CD4-positive, alpha-beta T cell treated with Interleukin-6 at 100 ng/mL for 8 hours (primary cell): ENCODE data around the gene RAX2.
"Not testable (repeated sequence)": the region's sequence is repeated elsewhere in the genome, so short reads cannot be mapped to it uniquely, and the experiment has no call there.

ENCODE experiments used
- DNase-seq: peaks from one replicate; pipeline ENCODE4 v3.0.0-alpha.2; 2020; ENCODE audit warnings: mixed read lengths, low spot score

Gene RAX2

DNA sequence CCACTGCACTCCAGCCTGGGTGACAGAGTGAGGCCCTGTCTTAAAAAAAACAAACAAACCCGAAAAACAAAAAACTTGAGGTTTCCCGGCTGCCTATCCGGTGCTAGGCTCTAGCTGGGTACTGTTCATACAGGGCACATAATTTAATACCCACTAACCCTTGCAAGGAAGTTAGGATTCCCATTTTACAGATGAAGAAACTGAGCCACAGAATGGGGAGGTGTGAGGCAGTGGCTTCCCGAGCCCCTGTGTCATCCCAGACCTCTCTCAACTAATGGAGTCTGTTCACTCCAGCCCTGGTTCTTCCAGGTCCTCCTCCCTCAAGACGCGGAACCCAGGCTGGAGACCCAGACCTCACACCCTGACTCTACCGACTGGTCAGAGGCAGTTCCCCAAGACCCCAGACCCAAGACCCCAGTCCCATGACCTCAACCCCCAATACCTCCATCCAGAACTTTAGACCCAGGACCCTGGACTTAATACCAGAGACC lies 11.1 kb downstream of the RAX2 start:
- DNase-seq = no peak

DNA sequence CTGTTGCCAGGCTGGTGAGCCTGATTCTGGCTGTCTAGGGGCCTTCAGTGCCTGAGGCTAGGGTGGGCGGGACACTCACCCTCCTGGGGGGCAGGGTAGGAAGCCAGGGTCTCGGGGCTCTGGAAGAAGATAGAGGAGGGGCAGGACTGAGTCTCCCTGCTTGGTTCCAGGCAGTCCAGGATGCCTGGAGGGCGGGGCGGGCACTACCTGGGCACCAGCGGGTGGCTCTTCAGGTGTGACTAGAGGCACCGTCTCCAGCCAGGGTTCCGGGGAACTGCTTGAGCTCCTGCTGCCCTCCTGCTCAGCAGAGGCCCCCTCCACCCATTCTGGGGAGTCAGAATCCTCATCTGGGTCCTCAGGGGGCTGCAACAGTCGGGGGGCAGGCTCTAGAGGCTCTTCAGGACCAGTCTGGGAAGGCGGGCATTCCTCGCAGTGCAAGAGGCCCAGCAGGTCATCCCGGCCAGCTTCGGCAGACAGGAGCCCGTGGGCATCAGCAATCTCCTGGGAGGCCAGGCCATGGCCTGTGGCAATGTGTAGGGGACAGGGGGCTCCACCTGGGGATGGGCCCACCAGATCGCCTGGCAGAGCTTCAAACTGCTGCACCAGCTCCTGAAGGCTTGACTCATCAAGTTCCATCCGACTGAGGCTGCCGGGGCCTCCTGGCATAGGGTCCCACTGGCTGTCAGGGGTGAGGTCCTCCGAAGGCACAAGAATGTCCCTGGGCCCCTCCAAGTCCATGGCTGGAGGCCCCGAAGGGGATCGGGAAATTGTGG lies 12.4 kb downstream of the RAX2 start:
- no peak for DNase-seq

DNA sequence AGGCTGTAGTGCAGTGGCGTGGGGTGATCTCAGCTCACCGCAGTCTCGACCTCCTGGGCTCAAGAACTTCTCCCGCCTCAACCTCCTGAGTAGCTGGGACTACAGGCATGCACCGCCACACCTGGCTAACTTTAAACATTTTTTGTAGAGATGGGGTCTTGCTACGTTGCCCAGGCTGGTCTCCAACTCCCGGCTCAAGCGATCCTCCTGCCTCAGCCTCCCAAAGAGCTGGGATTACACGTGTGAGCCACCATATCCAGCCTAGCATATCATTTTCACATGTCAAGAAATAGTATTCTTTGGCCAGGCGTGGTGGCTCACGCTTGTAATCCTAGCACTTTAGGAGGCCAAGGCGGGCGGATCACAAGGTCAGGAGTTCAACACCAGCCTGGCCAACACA lies 13.7 kb downstream of the RAX2 start:
- DNase-seq = not testable (repeated sequence)

DNA sequence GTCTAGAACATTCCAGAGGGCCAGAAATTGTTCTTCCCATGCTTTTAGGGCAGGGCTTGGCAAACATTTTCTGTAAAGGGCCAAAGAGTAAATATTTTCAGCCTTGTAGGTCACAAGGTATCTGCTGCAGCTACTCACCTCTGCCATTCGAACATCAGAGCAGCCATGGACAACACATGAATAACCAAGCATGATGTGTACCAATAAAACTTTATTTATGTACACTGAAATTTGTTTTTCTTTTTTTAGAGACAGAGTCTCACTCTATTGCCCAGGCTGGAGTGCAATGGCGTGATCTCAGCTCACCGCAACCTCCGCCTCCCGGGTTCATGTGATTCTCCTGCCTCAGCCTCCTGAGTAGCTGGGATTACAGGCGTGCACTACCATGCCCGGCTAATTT lies 14.3 kb downstream of the RAX2 start:
- not testable (repeated sequence) for DNase-seq

DNA sequence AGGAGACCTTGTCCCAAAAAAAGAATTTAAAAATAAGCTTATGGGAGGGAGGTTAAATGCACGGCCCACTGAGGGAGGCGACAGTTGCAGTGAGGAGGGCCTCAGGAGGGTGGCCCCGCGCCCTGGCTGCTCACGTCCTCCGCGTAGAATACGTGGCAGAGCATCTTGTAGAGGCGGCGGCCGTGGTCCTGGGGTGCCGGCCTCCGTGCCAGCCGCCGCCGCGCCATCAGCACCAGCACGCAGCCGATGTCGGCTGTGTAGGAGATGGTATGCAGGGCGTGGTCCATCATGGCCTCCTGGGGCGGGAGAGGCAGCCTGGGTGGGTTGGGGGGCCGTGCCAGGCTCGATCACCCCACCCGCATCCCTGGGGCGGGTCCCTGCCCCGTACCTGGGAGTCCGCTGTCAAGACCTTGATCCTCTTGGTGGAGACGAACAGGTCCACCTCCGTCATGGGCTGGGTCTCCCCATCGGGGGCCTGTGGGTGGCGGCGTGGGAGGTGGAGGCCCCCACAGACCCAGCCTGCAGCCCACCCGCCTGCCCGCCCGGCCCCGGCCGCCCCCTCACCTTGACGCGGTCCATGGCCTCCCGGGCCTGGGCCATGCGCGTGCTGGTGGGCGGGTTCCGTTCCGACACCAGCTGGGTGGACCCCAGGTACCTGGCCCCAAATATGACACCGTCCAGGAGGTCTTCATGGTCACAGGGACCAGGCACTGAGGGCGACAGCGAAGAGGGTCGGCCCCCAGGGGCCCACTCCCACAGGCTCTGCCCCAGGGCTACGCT lies 18.2 kb downstream of the RAX2 start:
- DNase-seq = no peak

DNA sequence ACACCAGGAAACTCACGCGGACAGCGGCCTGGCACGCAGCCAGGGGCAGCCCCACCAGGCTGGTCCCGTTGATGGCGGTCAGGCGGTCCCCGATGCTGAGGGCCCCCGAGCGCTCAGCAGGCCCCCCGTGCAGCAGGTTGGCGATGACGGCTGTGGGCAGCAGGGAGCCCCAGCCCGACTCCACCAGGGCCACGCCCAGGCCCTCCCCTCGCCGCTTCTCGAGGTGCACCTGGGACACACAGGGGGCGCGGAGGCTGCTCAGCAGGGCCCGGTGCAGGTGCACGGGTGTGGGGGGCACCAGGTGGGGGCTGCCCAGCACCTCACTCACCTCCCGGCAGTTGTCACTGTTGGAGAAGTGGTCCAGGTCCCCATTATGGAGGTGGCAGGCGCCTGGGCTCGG lies 19.5 kb downstream of the RAX2 start:
- no peak for DNase-seq

DNA sequence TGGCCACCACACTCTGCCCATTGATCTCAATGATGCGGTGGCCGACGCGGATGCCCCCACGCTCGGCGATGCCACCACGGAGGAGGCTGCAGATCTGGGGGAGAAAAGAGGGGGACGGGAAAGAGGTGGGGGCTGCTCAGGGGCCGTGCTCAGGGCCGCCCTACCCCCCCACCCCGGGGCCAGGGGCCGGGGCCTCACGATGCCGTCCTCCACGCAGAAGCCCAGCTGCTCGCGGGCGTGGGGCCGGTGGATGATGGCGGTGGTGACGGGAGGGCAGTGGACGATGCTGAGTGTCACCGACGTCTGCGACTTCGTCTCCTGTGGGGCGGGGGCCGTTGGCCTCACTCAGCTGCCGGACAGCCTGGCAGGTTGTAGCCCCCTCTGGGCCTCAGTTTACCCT lies 20.8 kb downstream of the RAX2 start:
- no peak for DNase-seq

DNA sequence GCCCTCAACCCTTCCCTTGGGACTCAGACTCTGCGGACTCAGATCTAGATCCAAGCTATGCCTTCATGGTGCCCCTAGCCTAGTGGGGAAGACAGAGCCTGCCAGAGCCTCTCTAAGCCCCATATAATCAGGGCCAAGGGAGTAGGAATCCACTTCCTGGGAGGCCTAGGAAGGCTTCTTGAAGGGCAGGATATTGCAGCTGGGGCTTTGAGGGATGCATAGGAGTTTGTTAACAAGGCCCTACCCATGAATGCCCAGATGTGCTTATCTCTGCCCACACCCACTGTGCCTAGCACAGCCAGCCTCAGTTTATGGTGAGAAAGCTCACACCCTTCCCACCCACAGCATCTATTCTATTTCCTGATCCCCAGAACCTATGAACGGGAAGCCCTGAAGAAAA lies 21.8 kb downstream of the RAX2 start:
- DNase-seq = no peak

DNA sequence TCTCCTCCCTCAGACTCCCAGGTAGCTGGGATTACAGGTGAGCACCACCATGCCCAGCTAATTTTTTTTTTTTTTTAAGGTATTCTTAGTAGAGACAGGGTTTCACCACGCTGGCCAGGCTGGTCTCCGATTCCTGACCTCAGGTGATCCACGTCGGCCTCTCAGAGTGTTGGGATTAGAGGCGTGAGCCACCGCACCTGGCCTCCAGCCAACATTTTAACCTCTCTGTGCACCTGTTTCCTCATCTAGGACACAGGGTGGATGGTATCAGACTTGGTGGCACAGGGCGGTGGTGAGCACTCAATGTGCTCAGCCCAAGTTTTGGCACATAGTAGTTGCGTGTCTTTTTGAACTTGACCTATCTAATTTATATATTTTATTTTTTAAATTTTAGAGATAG lies 23.1 kb downstream of the RAX2 start:
- DNase-seq = no peak

DNA sequence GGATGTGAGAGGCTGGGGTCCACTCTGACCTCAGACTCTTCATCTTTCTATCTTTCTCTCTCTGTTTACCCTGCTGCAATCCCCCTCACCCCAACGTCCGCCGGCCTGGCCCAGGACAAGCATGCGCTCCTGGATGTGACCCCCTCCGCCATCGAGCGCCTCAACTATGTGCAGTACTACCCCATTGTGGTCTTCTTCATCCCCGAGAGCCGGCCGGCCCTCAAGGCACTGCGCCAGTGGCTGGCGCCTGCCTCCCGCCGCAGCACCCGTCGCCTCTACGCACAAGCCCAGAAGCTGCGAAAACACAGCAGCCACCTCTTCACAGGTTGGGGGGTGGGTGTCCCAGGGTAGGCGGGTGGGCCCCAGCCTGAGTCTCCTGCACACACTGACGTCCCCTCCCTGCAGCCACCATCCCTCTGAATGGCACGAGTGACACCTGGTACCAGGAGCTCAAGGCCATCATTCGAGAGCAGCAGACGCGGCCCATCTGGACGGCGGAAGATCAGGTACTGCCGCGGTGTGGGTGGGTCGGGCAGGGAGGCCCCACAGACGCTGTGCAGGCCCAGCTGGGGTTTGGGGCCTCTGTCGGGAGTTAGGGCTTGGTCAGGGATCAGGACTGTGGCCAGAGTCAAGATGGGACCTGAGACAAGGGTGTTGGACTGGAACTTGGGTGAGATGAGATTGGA lies 25.5 kb downstream of the RAX2 start:
- no peak for DNase-seq

DNA sequence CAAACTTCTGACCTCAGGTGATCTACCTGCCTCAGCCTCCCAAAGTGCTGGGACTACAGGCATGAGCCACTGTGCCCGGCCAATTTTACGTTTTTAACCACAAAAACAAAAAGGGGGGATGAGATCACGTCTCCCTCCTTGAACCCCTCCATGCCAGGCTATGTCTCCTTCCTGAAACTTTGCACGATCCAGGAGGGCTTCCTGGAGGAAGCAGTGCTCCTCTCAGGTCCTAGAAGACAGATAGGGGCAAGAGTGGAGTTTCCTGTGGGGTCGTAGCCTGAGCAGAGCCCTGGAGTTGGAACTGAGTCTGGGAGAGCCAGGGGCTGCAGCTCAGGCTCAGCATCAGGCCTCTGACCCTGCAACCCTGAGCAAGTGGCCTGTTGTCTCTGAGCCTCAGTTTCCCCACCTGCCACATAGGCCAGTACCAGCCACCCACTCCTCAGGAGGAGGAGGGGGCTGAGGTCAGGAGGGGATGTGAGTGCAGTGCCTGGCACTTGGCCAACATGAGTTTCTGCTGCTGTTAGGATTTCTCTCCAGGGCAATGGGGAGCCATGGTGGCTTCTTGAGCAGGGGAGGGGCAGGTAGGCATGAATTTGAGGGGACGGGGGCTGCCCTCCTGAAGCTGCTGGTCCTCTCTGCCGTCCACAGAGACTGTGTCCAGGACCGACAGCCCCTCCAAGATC lies 26.5 kb downstream of the RAX2 start:
- DNase-seq = no peak

DNA sequence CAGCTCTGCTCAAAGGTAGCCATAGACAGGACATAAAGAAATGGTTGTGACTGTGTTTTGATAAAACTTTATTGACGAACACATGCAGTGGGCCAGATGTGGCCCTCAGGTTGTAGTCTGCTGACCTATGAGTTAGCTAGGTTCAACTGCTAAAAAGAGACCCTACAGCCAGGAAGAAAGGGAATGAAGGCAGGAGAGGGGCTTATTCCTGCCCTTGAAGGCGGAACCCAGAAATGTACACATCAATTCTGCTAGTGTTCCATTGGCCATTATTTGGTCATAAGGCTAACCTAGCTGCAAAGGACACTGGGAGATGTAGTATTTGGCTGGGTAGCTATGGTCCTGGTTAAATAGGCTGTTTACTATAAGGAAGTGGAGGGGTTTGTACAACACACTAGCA lies 28.5 kb downstream of the RAX2 start:
- DNase-seq = no peak

DNA sequence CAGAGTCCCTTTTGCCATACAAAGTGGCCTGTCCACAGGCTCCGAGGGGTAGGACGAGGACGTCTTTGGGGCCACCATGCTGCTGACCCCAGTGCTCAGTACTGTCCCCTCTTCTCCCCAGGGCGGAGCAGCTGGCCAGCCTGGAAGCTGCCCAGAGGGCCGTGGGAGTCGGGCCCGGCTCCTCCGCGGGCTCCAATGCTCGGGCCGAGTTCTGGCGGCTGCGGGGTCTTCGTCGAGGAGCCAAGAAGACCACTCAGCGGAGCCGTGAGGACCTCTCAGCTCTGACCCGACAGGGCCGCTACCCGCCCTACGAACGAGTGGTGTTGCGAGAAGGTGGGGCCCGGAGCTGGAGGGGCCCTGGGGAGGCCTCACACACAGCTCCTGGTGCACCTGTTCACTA lies 31.6 kb downstream of the RAX2 start:
- DNase-seq = no peak

DNA sequence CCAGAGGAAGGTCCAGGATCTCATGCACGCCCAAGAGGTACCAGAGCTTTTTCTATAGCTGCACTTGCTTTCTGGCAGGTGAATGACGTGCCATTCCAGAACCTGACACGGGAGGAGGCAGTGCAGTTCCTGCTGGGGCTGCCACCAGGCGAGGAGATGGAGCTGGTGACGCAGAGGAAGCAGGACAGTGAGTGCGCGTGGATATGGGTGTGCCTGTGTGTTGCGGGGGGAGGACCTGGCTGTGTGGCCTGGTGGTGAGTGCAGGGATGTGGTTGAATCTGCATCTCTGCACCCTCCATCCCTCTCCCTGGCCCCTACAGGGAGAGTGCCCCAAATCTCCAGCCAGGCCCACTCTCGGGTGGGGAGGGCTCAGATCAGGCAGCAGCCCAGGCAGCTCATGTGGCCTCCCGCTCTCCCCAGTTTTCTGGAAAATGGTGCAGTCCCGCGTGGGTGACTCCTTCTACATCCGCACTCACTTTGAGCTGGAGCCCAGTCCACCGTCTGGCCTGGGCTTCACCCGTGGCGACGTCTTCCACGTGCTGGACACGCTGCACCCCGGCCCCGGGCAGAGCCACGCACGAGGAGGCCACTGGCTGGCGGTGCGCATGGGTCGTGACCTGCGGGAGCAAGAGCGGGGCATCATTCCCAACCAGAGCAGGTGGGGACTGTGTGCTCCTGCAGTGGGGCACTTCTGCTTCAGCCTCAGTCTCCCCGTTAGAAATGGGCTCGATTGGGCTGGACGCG lies 33.4 kb downstream of the RAX2 start:
- no peak for DNase-seq

DNA sequence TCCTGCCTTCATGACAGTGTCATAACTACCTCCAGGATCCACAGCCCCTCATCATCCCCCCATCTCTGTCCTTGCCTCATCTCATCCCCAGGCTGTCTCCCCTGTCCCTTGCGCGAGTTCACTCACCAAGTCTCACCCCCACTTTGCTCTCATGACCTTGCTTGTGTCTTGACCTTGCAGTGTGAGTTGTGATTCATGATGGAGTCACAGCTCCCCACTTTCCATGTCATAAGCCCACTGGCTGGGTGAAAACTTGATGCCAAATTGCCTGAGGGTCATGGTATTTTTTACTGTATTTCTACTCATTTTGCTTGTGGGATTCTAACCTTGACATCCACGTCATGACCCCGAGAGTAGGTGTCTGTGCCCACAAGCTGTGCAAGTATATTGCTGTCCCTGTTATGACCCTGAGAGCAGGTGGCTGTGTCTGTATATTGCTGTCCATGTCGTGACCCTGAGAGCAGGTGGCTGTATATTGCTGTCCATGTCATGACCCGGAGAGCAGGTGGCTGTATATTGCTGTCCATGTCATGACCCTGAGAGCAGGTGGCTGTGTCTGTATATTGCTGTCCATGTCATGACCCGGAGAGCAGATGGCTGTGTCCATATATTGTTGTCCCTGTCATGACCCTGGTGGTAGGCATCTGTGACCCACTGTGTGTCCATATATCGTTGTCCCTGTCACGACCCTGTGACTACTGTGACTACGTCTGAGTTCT lies 34.4 kb downstream of the RAX2 start:
- no peak for DNase-seq

DNA sequence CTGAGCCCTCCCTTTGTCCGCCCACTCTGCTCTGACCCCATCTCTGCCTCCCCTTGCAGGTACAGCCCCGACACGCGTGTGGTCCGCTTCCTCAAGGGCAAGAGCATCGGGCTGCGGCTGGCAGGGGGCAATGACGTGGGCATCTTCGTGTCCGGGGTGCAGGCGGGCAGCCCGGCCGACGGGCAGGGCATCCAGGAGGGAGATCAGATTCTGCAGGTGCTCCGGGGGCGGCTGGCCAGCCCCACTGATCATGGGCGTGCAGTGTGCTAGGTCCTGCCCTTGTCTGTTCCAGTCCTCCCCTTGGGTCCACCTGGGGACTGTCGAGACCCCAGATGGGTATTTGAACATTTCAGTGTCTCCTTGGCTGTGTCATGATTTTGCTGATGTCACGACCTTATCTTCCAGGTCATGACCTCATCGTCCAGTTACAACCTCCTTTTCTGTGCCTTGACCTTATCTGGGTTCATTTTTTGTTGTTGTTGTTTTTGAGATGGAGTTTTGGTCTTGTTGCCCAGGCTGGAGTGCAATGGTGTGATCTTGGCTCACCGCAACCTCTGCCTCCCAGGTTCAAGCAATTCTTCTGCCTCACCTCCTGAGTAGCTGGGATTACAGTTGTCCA lies 35.8 kb downstream of the RAX2 start:
- DNase-seq = no peak

DNA sequence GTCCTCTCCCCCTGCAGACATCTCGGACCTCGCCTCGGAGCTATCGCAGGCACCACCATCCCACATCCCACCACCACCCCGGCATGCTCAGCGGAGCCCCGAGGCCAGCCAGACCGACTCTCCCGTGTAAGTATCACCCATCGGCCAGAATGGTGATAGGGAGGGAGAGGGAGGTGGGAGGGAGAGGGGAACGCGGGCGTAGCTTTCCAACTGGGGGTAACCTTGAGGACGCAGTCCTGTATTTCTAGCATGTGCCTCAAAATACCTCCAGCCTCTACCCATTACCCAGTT lies 37.8 kb downstream of the RAX2 start:
- no peak for DNase-seq

DNA sequence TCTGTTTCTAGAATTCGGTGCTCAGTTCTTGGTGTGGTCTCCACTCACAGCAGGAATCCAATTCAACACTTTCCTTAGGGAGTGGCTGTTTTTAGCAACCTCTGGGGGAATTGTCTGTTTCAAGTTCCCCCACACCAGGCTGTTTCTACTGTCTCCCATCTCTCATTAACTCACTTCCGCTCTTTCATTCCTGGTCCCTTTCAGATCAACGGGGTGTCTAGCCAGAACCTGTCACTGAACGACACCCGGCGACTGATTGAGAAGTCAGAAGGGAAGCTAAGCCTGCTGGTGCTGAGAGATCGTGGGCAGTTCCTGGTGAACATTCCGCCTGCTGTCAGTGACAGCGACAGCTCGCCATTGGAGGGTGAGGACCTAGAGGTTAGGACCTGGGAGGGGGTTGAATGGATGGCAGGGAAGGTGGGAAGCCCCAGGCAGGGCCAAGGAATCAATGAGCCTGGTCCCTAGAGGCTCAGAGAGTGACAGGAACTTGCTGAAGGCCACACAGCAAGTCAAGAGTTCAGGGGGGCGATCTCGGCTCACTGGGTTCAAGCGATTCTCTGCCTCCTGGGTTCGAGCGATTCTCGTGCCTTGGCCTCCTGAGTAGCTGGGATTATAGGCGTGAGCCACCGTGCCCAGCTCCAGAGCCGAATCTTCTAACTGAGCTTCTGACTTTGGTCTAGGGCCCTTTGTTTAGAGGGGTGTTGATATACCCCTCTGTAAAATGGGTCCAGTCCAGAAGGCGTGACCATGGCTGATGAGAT lies 38.3 kb downstream of the RAX2 start:
- DNase-seq = no peak

DNA sequence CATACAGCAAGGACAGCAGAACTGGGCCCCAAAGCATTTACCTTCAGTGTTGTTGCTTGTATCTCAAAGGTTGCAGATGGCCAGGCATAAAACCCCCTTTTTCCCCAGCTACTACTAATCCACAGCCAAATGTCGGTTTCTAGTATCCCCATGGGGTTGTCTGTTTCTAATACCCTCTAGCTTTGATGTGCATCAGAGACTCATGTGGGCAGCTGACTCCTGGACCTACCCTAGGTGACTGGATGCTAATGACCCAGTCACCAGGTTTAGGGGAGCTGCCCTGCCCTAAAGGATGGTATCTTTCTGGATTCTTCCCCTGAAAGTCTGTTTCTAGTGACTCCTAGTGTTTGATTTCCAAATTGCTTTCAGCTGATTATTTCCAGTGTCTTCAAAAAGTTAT lies 39.9 kb downstream of the RAX2 start:
- no peak for DNase-seq

DNA sequence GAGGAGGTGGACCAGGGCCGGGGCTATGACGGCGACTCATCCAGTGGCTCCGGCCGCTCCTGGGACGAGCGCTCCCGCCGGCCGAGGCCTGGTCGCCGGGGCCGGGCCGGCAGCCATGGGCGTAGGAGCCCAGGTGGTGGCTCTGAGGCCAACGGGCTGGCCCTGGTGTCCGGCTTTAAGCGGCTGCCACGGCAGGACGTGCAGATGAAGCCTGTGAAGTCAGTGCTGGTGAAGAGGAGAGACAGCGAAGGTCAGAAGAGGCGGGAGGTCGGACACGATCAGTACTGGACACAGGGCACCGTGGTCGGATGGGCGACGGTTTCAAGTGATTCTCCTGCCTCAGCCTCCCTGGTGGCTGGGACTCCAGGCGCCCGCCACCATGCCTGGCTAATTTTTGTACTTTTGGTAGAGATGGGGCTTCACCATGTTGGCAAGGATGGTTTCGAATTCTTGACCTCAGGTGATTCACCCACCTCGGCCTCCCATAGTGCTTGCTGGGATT lies 41.5 kb downstream of the RAX2 start:
- no peak for DNase-seq
